H9 (cell line): ENCODE results near the gene LIMA1. TPM values are rescaled to one million over a fixed set of nuclear protein-coding genes. Genes with fewer than 3 reads are reported as not detected.

Experiments
- DNase-seq: peaks from one replicate; pipeline ENCODE4 v3.0.0-alpha.2; 2017
- H2AFZ ChIP-seq: one replicate; pipeline ENCODE4 v1.6.1; 2013; ENCODE audit warnings: mild to moderate bottlenecking, low read length, control low read depth, moderate library complexity
- H2AK5ac ChIP-seq: 2 replicates; pipeline ENCODE4 v1.6.1; 2013; ENCODE audit warnings: low read length, control low read depth, mixed read lengths; ENCODE audit not compliant: insufficient read length
- H2BK120ac ChIP-seq: one replicate; pipeline ENCODE4 v1.6.1; 2013; ENCODE audit warnings: low read depth, mild to moderate bottlenecking, low read length, control low read depth, inconsistent platforms; ENCODE audit not compliant: poor library complexity, severe bottlenecking
- H2BK12ac ChIP-seq: 2 replicates; pipeline ENCODE4 v1.6.1; 2013; ENCODE audit warnings: low read length, control low read depth, mixed read lengths, low read depth; ENCODE audit not compliant: insufficient read length
- H2BK15ac ChIP-seq: 2 replicates; pipeline ENCODE4 v1.6.1; 2013; ENCODE audit warnings: low read depth, low read length, control low read depth
- H2BK20ac ChIP-seq: one replicate; pipeline ENCODE4 v1.6.1; 2013; ENCODE audit warnings: low read depth, mild to moderate bottlenecking, low read length, control low read depth, inconsistent platforms; ENCODE audit not compliant: poor library complexity, severe bottlenecking
- H2BK5ac ChIP-seq: 2 replicates; pipeline ENCODE4 v1.6.1; 2013; ENCODE audit warnings: low read length, control low read depth, mixed read lengths; ENCODE audit not compliant: insufficient read length
- H3K14ac ChIP-seq: 2 replicates; pipeline ENCODE4 v1.6.1; 2013; ENCODE audit warnings: low read length, control low read depth; ENCODE audit not compliant: insufficient read depth
- H3K18ac ChIP-seq: 2 replicates; pipeline ENCODE4 v1.6.1; 2013; ENCODE audit warnings: low read depth, mild to moderate bottlenecking, mixed read lengths, low read length, control low read depth; ENCODE audit not compliant: insufficient read length
- H3K23ac ChIP-seq: 2 replicates; pipeline ENCODE4 v1.6.1; 2013; ENCODE audit warnings: low read length, control low read depth, mixed read lengths, low read depth; ENCODE audit not compliant: insufficient read length
- H3K23me2 ChIP-seq: 2 replicates; pipeline ENCODE4 v1.6.1; 2013; ENCODE audit warnings: low read depth, mild to moderate bottlenecking, mixed read lengths, low read length, control low read depth; ENCODE audit not compliant: insufficient read length, poor library complexity, severe bottlenecking
- H3K27ac ChIP-seq: 2 replicates; pipeline ENCODE4 v1.5.1; 2013; ENCODE audit warnings: low read length, control low read depth, mixed read lengths, low read depth; ENCODE audit not compliant: insufficient read length
- H3K27me3 ChIP-seq: 2 replicates; pipeline ENCODE4 v1.6.1; 2013; ENCODE audit warnings: low read length, control low read depth, inconsistent platforms; ENCODE audit not compliant: insufficient read depth
- H3K4ac ChIP-seq: 2 replicates; pipeline ENCODE4 v1.6.1; 2013; ENCODE audit warnings: low read depth, mild to moderate bottlenecking, control low read depth, inconsistent platforms, low read length, moderate library complexity
- H3K4me1 ChIP-seq: 2 replicates; pipeline ENCODE4 v1.6.1; 2013; ENCODE audit warnings: low read length, control low read depth, inconsistent platforms; ENCODE audit not compliant: insufficient read depth
- H3K4me2 ChIP-seq: 2 replicates; pipeline ENCODE4 v1.6.1; 2013; ENCODE audit warnings: low read length, control low read depth, mixed read lengths; ENCODE audit not compliant: insufficient read length, insufficient read depth
- H3K56ac ChIP-seq: 2 replicates; pipeline ENCODE4 v1.6.1; 2013; ENCODE audit warnings: low read depth, mild to moderate bottlenecking, mixed read lengths, low read length, control low read depth; ENCODE audit not compliant: insufficient read length
- H3K79me1 ChIP-seq: 2 replicates; pipeline ENCODE4 v1.6.1; 2013; ENCODE audit warnings: low read depth, mild to moderate bottlenecking, moderate library complexity, low read length, control low read depth, inconsistent platforms; ENCODE audit not compliant: insufficient read depth, poor library complexity, severe bottlenecking
- H3K79me2 ChIP-seq: 2 replicates; pipeline ENCODE4 v1.6.1; 2013; ENCODE audit warnings: low read length, control low read depth, inconsistent platforms; ENCODE audit not compliant: insufficient read depth
- H3K9ac ChIP-seq: 2 replicates; pipeline ENCODE4 v1.6.1; 2013; ENCODE audit warnings: low read length, control low read depth, mixed read lengths; ENCODE audit not compliant: insufficient read length; ENCODE audit errors: extremely low read depth
- H3K9me3 ChIP-seq: one replicate; pipeline ENCODE4 v1.6.1; 2013; ENCODE audit warnings: low read depth, low read length, inconsistent platforms; ENCODE audit not compliant: control insufficient read depth
- H3T11ph ChIP-seq: one replicate; pipeline ENCODE4 v1.6.1; 2013; ENCODE audit warnings: mild to moderate bottlenecking, low read length, control low read depth, inconsistent platforms
- H4K20me1 ChIP-seq: one replicate; pipeline ENCODE4 v1.6.1; 2013; ENCODE audit not compliant: control insufficient read depth, insufficient read length, insufficient read depth
- H4K5ac ChIP-seq: 2 replicates; pipeline ENCODE4 v1.6.1; 2013; ENCODE audit warnings: low read depth, mild to moderate bottlenecking, mixed read lengths, low read length, control low read depth; ENCODE audit not compliant: insufficient read length
- H4K8ac ChIP-seq: replicated peaks from 2 replicates; pipeline ENCODE4 v1.6.1; 2013; ENCODE audit warnings: low read length, control low read depth, mixed read lengths, low read depth; ENCODE audit not compliant: insufficient read length
- H4K91ac ChIP-seq: 2 replicates; pipeline ENCODE4 v1.6.1; 2013; ENCODE audit warnings: low read depth, mild to moderate bottlenecking, moderate library complexity, mixed read lengths, low read length, control low read depth; ENCODE audit not compliant: insufficient read length
- H3K27ac Mint-ChIP-seq, 3 experiments: 2 replicates in 2 of 3; 3 replicates in 1 of 3; pipeline ENCODE4 v1.8.0; 2020 to 2021; ENCODE audit warnings: mixed read lengths in 3 of 3, mild to moderate bottlenecking in 1 of 3, moderate library complexity in 1 of 3
- H3K27me3 Mint-ChIP-seq: 2 replicates; pipeline ENCODE4 v1.8.0; 2021; ENCODE audit warnings: low read depth, mild to moderate bottlenecking, moderate library complexity, mixed read lengths
- H3K36me3 Mint-ChIP-seq, 3 experiments: 2 replicates in 2 of 3; 3 replicates in 1 of 3; pipeline ENCODE4 v1.8.0; 2020 to 2021; ENCODE audit warnings: low read depth in 3 of 3, mixed read lengths in 3 of 3; ENCODE audit not compliant: insufficient read depth in 1 of 3
- H3K4me1 Mint-ChIP-seq, 2 experiments: 2 replicates each; pipeline ENCODE4 v1.8.0; 2020; ENCODE audit warnings: mixed read lengths in 2 of 2
- H3K4me3 Mint-ChIP-seq, 2 experiments: 2 replicates in 1 of 2; 3 replicates in 1 of 2; pipeline ENCODE4 v1.8.0; 2020 to 2021; ENCODE audit warnings: mild to moderate bottlenecking in 2 of 2, mixed read lengths in 2 of 2, moderate library complexity in 1 of 2
- H3K9me3 Mint-ChIP-seq, 2 experiments: 2 replicates in 1 of 2; 3 replicates in 1 of 2; pipeline ENCODE4 v1.8.0; 2020; ENCODE audit warnings: mild to moderate bottlenecking in 2 of 2, mixed read lengths in 2 of 2, moderate library complexity in 1 of 2
- CTCF ChIP-seq: fragments of 200-600 bp; sonication (generic); conservative IDR thresholded peaks from 3 replicates; pipeline ENCODE4 v1.8.0; 2021; ENCODE audit warnings: antibody characterized with exemption, mild to moderate bottlenecking
- WGBS: extraction: QIAGEN DNeasy Blood & Tissue Kit; methylation state at CpG from one replicate; pipeline ENCODE4 v1.1.7; 2013; ENCODE audit warnings: missing lambda C conversion rate, low lambda C conversion rate, mixed read lengths; ENCODE audit not compliant: insufficient read length; ENCODE audit errors: extremely low coverage; 5-methylcytosine and 5-hydroxymethylcytosine counted together
- total RNA-seq: library from RNA; stranded (reverse); gene quantifications from 2 replicates; pipeline ENCODE4 v1.2.1, GENCODE V29; 2021

LIMA1 gene
- total RNA-seq, 1 experiment from 2014 or later: 40.8 TPM

GRCh38 chr12:50285253-50285652, 1.9 kb upstream of the LIMA1 start:
- H3K23me2 ChIP-seq: peaks cover 9% of the 10 kb centered on the region

More at GRCh38 chr12:50285253-50285652, 1.9 kb upstream of the LIMA1 start:
- Histone ChIP-seq H2BK5ac (no peak overlapping the region), H3K9me3 (no peaks in the 10 kb centered on the region), H4K91ac (no peak overlapping the region), H2BK15ac (no peak overlapping the region), H3K14ac (no peak overlapping the region), H4K5ac (no peak overlapping the region), H4K8ac (no peak overlapping the region), H2BK20ac (no peak overlapping the region), H2BK12ac (no peak overlapping the region), H3K23ac (no peak overlapping the region), H3K27me3 (no peaks in the 10 kb centered on the region), H3T11ph (no peak overlapping the region), H3K4me1 (no peaks in the 10 kb centered on the region), H2AK5ac (no peak overlapping the region), H3K18ac (no peak overlapping the region), H2BK120ac (no peak overlapping the region), H3K79me1 (no peaks in the 10 kb centered on the region), H3K4me2 (no peak overlapping the region), H3K79me2 (no peaks in the 10 kb centered on the region), H2AFZ (no peak overlapping the region), H3K27ac (no peak overlapping the region), H3K4ac (no peak overlapping the region), H3K9ac (no peak overlapping the region), H3K56ac (no peak overlapping the region), H4K20me1 (no peaks in the 10 kb centered on the region)
- no peak overlapping the region for H3K4me3 Mint-ChIP-seq
- H3K4me1 Mint-ChIP-seq: peaks cover 13 to 19% of the 10 kb centered on the region in 2 experiments
- no peak for DNase-seq
- no peaks in the 10 kb centered on the region for H3K9me3 Mint-ChIP-seq
- TF ChIP-seq CTCF: no peak
- no peak overlapping the region for H3K27ac Mint-ChIP-seq
- no CpG with 5 or more reads among the region's 1 CpG for WGBS
- H3K36me3 Mint-ChIP-seq: no peaks in the 10 kb centered on the region
- peaks cover 3% of the 10 kb centered on the region; the same call in 1 of the 2 replicates for H3K27me3 Mint-ChIP-seq
